GM21723 (cell line): ENCODE results near the gene ADAMTS6.
A peak's percentile ranks its signal among the peaks of the same experiment; 100 is the strongest.
"Not testable (repeated sequence)": the region's sequence is repeated elsewhere in the genome, so short reads cannot be mapped to it uniquely, and the experiment has no call there.

ENCODE experiments used
- ATAC-seq: cut with Tn5 transposase; IDR thresholded peaks from one replicate; pipeline ENCODE4 v1.9.1; 2021; ENCODE audit warnings: mild to moderate bottlenecking, moderate library complexity; ENCODE audit not compliant: unreplicated experiment

ADAMTS6 gene

GRCh38 chr5:65382582-65382981, 99.1 kb downstream of the ADAMTS6 start:
- no peak for ATAC-seq

GRCh38 chr5:65370505-65370904, 111.2 kb downstream of the ADAMTS6 start:
- not testable (repeated sequence) for ATAC-seq

- no peak for ATAC-seq
Observed at GRCh38 chr5:65366655-65367054, 115.1 kb downstream of the ADAMTS6 start.

GRCh38 chr5:65364907-65365306, 116.8 kb downstream of the ADAMTS6 start:
- no peak for ATAC-seq

GRCh38 chr5:65363499-65363898, 118.2 kb downstream of the ADAMTS6 start:
- no peak for ATAC-seq

- no peak for ATAC-seq
Observed at GRCh38 chr5:65359981-65360380, 121.7 kb downstream of the ADAMTS6 start.

GRCh38 chr5:65359569-65359968, 122.2 kb downstream of the ADAMTS6 start:
- ATAC-seq = peak; percentile 49

GRCh38 chr5:65356274-65356673, 125.4 kb downstream of the ADAMTS6 start:
- no peak for ATAC-seq

GRCh38 chr5:65355301-65355700, 126.4 kb downstream of the ADAMTS6 start:
- ATAC-seq = no peak

GRCh38 chr5:65341835-65342234, 139.9 kb downstream of the ADAMTS6 start:
- ATAC-seq = no peak

GRCh38 chr5:65338606-65339151, 143.0 kb downstream of the ADAMTS6 start:
- no peak for ATAC-seq

GRCh38 chr5:65334077-65334476, 147.6 kb downstream of the ADAMTS6 start:
- ATAC-seq = no peak

GRCh38 chr5:65332591-65332990, 149.1 kb downstream of the ADAMTS6 start:
- ATAC-seq = no peak

- no peak for ATAC-seq
Observed at GRCh38 chr5:65329266-65329665, 152.5 kb downstream of the ADAMTS6 start.

GRCh38 chr5:65327582-65327981, 154.1 kb downstream of the ADAMTS6 start:
- no peak for ATAC-seq

- no peak for ATAC-seq
Observed at GRCh38 chr5:65326922-65327321, 154.8 kb downstream of the ADAMTS6 start.

GRCh38 chr5:65324226-65324625, 157.5 kb downstream of the ADAMTS6 start:
- ATAC-seq = no peak

- not testable (repeated sequence) for ATAC-seq
Observed at GRCh38 chr5:65320704-65321103, 161.0 kb downstream of the ADAMTS6 start.

- ATAC-seq = no peak
Observed at GRCh38 chr5:65320250-65320649, 161.5 kb downstream of the ADAMTS6 start.

GRCh38 chr5:65307931-65308330, 173.8 kb downstream of the ADAMTS6 start:
- ATAC-seq = no peak

GRCh38 chr5:65307088-65307487, 174.6 kb downstream of the ADAMTS6 start:
- no peak for ATAC-seq

- no peak for ATAC-seq
Observed at GRCh38 chr5:65305913-65306312, 175.8 kb downstream of the ADAMTS6 start.

GRCh38 chr5:65299861-65300260, 181.9 kb downstream of the ADAMTS6 start:
- no peak for ATAC-seq
